ENCODE results near the gene RIMS3.
"Not testable (repeated sequence)": the region's sequence is repeated elsewhere in the genome, so short reads cannot be mapped to it uniquely, and the experiment has no call there.

RIMS3 gene

DNA sequence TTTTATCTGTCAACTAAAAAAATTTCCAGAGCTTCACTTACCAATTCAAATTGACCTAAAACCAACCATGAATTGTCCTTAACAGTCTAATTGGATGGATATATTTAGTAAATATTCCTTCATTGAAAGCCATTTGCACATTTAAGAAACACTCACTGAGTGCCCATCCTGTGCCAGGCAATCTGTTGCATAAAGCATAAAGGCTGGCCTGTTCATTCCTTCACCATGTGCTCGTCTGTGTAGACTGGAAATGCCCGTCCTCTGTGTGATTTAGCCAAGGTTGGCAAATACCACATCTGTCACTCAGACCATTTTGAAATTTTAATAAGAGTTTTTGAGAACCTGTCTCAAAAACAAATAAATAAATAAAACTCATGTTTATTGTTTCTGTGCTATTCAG lies 76.9 kb downstream of the RIMS3 start:
- no peak for DNase-seq

DNA sequence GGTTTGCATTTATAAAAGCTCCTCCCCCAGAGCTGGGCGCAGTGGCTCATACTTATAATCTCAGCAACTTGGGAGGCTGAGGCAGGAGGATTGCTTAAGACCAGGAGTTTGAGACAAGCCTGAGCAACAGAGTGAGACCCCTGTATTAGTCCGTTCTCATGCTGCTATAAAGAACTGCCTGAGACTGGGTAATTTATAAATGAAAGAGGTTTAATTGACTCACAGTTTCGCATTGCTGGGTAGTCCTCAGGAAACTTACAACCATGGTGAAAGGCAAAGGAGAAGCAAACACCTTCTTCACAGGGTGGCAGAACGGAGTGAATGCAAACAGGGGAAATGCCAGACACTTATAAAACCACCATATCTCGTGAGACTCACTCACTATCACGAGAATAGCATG lies 81.5 kb downstream of the RIMS3 start:
- DNase-seq: no peak

DNA sequence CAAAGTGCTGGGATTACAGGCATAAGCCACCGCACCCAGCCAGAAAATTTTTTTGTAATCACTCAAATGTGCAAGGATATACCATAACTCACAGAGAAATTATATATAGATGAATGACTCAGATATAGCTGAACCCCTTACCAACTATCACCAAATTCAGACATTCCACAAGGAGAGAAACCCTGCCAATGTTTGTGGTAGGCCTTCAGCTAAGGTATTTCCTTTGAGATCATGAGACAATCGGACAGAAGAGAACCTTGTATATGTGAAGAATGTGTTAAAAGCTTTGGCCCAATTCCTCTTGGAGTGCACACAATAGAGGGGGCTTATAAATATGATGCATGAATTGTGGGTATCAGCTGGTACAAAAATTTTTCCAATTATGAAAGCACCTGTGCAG lies 83.4 kb downstream of the RIMS3 start:
- DNase-seq: no peak

DNA sequence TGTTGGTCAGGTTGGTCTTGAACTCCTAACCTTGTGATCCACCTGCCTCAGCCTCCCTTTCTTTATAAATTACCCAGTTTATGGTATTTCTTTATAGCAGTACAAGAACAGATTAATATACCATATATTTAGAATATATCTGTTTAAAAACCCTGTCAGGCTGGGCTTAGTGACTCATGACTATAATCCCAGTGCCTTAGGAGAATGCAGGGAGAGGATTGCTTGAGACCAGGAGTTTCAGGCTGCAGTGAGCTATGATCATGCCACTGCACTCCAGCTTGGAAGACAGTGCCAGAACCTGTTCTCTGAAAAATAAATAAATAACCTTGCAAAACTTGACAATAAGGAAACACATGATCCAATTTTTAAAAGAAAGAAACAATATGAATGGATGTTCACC lies 90.1 kb downstream of the RIMS3 start:
- no peak for DNase-seq

DNA sequence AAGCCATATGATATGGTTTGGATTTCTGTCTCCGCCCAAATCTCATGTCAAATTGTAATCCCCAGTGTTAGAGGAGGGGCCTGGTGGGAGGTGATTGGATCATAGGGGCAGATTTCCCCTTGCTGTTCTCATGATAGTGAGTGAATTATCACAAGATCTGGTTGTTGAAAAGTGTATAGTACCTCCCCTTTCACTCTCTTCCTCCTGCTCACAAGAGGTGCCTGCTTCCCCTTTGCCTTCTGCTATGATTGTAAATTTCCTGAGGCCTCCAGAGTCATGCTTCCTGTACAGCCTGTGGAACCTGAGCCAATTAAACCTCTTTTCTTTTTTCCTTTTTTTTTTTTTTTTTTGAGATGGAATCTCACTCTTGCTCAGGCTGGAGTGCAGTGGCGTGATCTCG lies 90.7 kb downstream of the RIMS3 start:
- DNase-seq: not testable (repeated sequence)

All from NCI-H345 (cell line).